Fibroblast of skin of right quadriceps (primary cell): Measurements from ENCODE around the gene KIAA1755.

ENCODE experiments used
- DNase-seq: peaks from one replicate; pipeline ENCODE4 v3.0.0-alpha.2; 2013

Gene KIAA1755

GRCh38 chr20:38238829-38239228 lies 21.7 kb downstream of the KIAA1755 start:
- no peak for DNase-seq

GRCh38 chr20:38237381-38237780 lies 23.2 kb downstream of the KIAA1755 start:
- no peak for DNase-seq

- DNase-seq: peak; percentile 30
Measured at GRCh38 chr20:38231531-38232121, 28.9 kb downstream of the KIAA1755 start.

GRCh38 chr20:38230957-38231526 lies 29.5 kb downstream of the KIAA1755 start:
- no peak for DNase-seq

GRCh38 chr20:38230253-38230551 lies 30.3 kb downstream of the KIAA1755 start:
- DNase-seq: no peak

- no peak for DNase-seq
Measured at GRCh38 chr20:38229376-38230252, 30.9 kb downstream of the KIAA1755 start.

- no peak for DNase-seq
Measured at GRCh38 chr20:38228436-38228835, 32.1 kb downstream of the KIAA1755 start.

- no peak for DNase-seq
Measured at GRCh38 chr20:38227420-38228360, 32.8 kb downstream of the KIAA1755 start.

GRCh38 chr20:38226553-38226952 lies 34.0 kb downstream of the KIAA1755 start:
- DNase-seq: no peak

- no peak for DNase-seq
Measured at GRCh38 chr20:38225900-38226263, 34.7 kb downstream of the KIAA1755 start.

GRCh38 chr20:38225240-38225899 lies 35.2 kb downstream of the KIAA1755 start:
- DNase-seq: no peak

GRCh38 chr20:38224531-38224930 lies 36.0 kb downstream of the KIAA1755 start:
- DNase-seq: no peak

- no peak for DNase-seq
Measured at GRCh38 chr20:38223743-38224100, 36.8 kb downstream of the KIAA1755 start.

GRCh38 chr20:38222923-38223742 lies 37.4 kb downstream of the KIAA1755 start:
- DNase-seq: no peak

- DNase-seq: peak; percentile 50
Measured at GRCh38 chr20:38222231-38222922, 38.2 kb downstream of the KIAA1755 start.

- peak; percentile 63 for DNase-seq
Measured at GRCh38 chr20:38221119-38221589, 39.4 kb downstream of the KIAA1755 start.

GRCh38 chr20:38220587-38221118 lies 39.9 kb downstream of the KIAA1755 start:
- no peak for DNase-seq

GRCh38 chr20:38219006-38219950 lies 41.3 kb downstream of the KIAA1755 start:
- DNase-seq: no peak

- no peak for DNase-seq
Measured at GRCh38 chr20:38218566-38218885, 42.0 kb downstream of the KIAA1755 start.
